WTC11 (cell line): Measurements from ENCODE around the gene CDKN2B.

Source experiments
- SP1 ChIP-seq: sonication (generic); formaldehyde crosslinking; conservative IDR thresholded peaks from 2 replicates; pipeline ENCODE4 v1.8.1; 2022; ENCODE audit warnings: missing genetic modification reagents
- TF ChIP-seq, protein P1 (sequence below): fragments of 200-600 bp; IDR thresholded peaks from 2 replicates; pipeline ENCODE4 v1.8.0; 2022; ENCODE audit warnings: antibody characterized with exemption
- TF ChIP-seq, protein P2 (sequence below): sonication (generic); formaldehyde crosslinking; IDR thresholded peaks from 2 replicates; pipeline ENCODE4 v1.8.1; 2023; ENCODE audit warnings: mild to moderate bottlenecking, missing genetic modification reagents, moderate library complexity
- TF ChIP-seq, protein P3 (sequence below): sonication (generic); formaldehyde crosslinking; IDR thresholded peaks from 2 replicates; pipeline ENCODE4 v1.8.0; 2022; ENCODE audit warnings: mild to moderate bottlenecking, missing genetic modification reagents

DNA sequence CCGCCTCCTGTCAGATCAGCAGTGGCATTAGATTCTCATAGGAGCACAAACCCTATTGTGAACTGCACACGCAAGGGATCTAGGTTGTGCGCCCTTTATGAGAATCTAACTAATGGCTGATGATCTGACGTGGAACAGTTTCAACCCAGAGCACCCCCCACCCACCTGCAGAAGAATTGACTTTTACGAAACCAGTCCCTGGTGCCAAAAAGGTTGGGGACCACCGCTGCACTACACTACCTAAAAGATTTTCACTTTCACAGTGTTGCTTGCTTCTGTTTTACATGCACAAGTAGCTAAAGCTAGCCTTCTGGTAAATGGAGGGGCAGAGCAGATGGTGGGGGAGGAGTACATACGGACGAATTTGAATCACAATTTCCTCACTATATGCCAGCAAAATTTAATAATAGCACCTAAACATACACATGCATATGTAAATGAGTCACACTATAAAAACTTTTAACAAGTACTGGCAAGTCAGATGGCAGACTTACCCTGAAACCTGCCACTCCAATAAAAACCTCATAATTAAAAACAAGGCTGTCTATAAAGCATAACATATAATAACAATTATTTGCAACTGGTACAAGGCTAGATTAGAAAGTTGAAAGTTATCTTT is 24.0 kb upstream of the CDKN2B start:
- TF ChIP-seq SP1 = no peak
- TF ChIP-seq, protein P1, sequence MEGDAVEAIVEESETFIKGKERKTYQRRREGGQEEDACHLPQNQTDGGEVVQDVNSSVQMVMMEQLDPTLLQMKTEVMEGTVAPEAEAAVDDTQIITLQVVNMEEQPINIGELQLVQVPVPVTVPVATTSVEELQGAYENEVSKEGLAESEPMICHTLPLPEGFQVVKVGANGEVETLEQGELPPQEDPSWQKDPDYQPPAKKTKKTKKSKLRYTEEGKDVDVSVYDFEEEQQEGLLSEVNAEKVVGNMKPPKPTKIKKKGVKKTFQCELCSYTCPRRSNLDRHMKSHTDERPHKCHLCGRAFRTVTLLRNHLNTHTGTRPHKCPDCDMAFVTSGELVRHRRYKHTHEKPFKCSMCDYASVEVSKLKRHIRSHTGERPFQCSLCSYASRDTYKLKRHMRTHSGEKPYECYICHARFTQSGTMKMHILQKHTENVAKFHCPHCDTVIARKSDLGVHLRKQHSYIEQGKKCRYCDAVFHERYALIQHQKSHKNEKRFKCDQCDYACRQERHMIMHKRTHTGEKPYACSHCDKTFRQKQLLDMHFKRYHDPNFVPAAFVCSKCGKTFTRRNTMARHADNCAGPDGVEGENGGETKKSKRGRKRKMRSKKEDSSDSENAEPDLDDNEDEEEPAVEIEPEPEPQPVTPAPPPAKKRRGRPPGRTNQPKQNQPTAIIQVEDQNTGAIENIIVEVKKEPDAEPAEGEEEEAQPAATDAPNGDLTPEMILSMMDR = no peak
- TF ChIP-seq, protein P2, sequence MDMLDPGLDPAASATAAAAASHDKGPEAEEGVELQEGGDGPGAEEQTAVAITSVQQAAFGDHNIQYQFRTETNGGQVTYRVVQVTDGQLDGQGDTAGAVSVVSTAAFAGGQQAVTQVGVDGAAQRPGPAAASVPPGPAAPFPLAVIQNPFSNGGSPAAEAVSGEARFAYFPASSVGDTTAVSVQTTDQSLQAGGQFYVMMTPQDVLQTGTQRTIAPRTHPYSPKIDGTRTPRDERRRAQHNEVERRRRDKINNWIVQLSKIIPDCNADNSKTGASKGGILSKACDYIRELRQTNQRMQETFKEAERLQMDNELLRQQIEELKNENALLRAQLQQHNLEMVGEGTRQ (CRISPR knock-in tag) = no peak
- TF ChIP-seq, protein P3, sequence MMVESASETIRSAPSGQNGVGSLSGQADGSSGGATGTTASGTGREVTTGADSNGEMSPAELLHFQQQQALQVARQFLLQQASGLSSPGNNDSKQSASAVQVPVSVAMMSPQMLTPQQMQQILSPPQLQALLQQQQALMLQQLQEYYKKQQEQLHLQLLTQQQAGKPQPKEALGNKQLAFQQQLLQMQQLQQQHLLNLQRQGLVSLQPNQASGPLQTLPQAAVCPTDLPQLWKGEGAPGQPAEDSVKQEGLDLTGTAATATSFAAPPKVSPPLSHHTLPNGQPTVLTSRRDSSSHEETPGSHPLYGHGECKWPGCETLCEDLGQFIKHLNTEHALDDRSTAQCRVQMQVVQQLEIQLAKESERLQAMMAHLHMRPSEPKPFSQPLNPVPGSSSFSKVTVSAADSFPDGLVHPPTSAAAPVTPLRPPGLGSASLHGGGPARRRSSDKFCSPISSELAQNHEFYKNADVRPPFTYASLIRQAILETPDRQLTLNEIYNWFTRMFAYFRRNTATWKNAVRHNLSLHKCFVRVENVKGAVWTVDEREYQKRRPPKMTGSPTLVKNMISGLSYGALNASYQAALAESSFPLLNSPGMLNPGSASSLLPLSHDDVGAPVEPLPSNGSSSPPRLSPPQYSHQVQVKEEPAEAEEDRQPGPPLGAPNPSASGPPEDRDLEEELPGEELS (CRISPR knock-in tag) = no peak
